Suprapubic skin (tissue), 4 donors: ENCODE measurements around the gene SCTR. TPM values are rescaled to one million over a fixed set of nuclear protein-coding genes. Genes with fewer than 3 reads are reported as not detected.

Experiments used
- DNase-seq, 2 donors: peaks; one replicate each; pipeline ENCODE4 v3.0.0-alpha.2; 2019; ENCODE audit warnings: low spot score in 2 of 2
- H3K27ac ChIP-seq: fragments of 200-600 bp; sonication (generic); one replicate; pipeline ENCODE4 v1.5.1; 2019
- H3K27me3 ChIP-seq: fragments of 200-600 bp; sonication (generic); one replicate; pipeline ENCODE4 v1.5.1; 2019
- H3K36me3 ChIP-seq: fragments of 200-600 bp; sonication (generic); one replicate; pipeline ENCODE4 v1.5.1; 2019
- H3K4me1 ChIP-seq: fragments of 200-600 bp; sonication (generic); one replicate; pipeline ENCODE4 v1.5.1; 2019
- H3K4me3 ChIP-seq: fragments of 200-600 bp; sonication (generic); one replicate; pipeline ENCODE4 v1.5.1; 2019; ENCODE audit warnings: mild to moderate bottlenecking
- H3K9me3 ChIP-seq: fragments of 200-600 bp; sonication (generic); one replicate; pipeline ENCODE4 v1.5.1; 2019
- EP300 ChIP-seq: sonication (generic); formaldehyde crosslinking; IDR thresholded peaks from one replicate; pipeline ENCODE4 v1.6.1; 2017; ENCODE audit warnings: antibody characterized with exemption
- POLR2A ChIP-seq, 2 donors: fragments of 450-650 bp; IDR thresholded peaks; one replicate each; pipeline ENCODE4 v1.6.1; 2017; ENCODE audit warnings: antibody characterized with exemption in 2 of 2, mild to moderate bottlenecking in 2 of 2, moderate library complexity in 2 of 2
- POLR2AphosphoS5 ChIP-seq, 3 donors: sonication (generic); formaldehyde crosslinking; IDR thresholded peaks; one replicate each; pipeline ENCODE4 v1.6.1; 2017; ENCODE audit warnings: antibody characterized with exemption in 3 of 3
- WGBS: methylation state at CpG from one replicate; pipeline ENCODE4 v1.1.5; 2018; 5-methylcytosine and 5-hydroxymethylcytosine counted together
- total RNA-seq, 4 donors: library from RNA; depleted of rRNA; stranded (reverse); fragments of >200 nt; gene quantifications; one replicate each; pipeline ENCODE4 v1.1.0, GENCODE V29; 2016
- TF ChIP-seq, protein P1 (sequence below), 2 donors: fragments of 200-600 bp in 1 of 2; fragments of 450-650 bp in 1 of 2; sonication (generic) in 1 of 2; IDR thresholded peaks; one replicate each; pipeline ENCODE4 v1.5.1; 2016 to 2019; ENCODE audit warnings: antibody characterized with exemption in 2 of 2, mild to moderate bottlenecking in 1 of 2, moderate library complexity in 1 of 2

SCTR gene
- total RNA-seq, 4 donors from 2014 or later, result not detected

DNA sequence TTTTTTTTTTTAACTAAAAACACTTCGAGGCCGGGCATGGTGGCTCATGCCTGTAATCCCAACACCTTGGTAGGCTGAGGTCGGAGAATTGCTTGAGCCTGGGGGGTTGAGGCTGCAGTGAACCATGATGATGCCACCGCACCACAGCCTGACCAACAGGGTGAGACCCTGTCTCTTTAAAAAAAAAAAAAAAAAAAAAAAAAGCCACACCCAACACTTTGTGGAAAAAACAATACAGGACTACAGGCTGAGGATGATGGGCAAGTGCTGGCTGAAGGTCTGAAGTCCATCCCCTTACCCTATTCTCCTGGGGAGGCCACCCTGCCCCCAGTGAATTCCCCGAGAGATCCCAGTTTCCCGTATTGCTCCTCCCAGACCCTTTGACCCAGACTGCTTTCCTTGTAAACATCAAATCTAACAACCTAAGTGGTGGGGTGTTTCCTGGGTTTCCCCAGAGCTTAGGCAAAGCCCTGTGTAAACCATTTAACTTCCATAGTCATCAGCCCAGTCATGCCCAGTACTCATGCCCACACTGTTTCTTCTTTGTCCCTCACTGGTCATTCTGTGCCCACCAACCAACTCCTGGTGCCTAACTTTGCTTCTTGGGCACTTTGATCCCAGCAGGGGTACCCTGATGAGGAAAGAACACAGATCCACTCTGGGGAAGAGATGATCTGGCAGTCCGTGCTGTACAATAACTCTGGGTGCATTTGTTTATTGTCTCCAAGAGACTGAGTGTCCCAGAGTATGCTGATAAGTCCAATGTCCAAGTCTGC lies 98.5 kb downstream of the SCTR start:
- TF ChIP-seq POLR2AphosphoS5 (IDR thresholded peaks at IDR 0.05) (no peak), POLR2A (IDR thresholded peaks at IDR 0.05) (no peak), EP300 (no peak)
- TF ChIP-seq, protein P1, sequence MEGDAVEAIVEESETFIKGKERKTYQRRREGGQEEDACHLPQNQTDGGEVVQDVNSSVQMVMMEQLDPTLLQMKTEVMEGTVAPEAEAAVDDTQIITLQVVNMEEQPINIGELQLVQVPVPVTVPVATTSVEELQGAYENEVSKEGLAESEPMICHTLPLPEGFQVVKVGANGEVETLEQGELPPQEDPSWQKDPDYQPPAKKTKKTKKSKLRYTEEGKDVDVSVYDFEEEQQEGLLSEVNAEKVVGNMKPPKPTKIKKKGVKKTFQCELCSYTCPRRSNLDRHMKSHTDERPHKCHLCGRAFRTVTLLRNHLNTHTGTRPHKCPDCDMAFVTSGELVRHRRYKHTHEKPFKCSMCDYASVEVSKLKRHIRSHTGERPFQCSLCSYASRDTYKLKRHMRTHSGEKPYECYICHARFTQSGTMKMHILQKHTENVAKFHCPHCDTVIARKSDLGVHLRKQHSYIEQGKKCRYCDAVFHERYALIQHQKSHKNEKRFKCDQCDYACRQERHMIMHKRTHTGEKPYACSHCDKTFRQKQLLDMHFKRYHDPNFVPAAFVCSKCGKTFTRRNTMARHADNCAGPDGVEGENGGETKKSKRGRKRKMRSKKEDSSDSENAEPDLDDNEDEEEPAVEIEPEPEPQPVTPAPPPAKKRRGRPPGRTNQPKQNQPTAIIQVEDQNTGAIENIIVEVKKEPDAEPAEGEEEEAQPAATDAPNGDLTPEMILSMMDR (IDR thresholded peaks at IDR 0.05), result no peak
- DNase-seq, result no peak
- Histone ChIP-seq H3K27me3 (no peaks in the 10 kb centered on the region), H3K9me3 (no peaks in the 10 kb centered on the region), H3K4me1 (peaks cover 36% of the 10 kb centered on the region), H3K27ac (no peak overlapping the region), H3K36me3 (no peaks in the 10 kb centered on the region), H3K4me3 (no peak overlapping the region)
- 92% methylated on average over 7 of the region's 7 CpGs for WGBS

DNA sequence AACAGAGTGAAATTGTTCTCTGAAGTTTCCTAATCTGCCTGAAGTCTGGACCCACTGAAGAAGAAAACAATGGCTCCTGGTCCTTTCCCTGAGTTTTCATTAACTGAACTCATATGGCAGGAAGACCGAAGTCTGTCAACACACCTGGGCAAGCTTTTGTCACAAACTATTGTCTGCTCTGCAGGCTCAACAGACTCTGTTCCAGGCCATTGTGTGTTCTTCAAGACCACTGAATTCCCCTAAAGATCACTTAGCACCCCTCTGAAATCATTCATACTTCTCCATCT lies 99.2 kb downstream of the SCTR start:
- 93% methylated on average over 1 of the region's 1 CpG for WGBS
- no peaks in the 10 kb centered on the region for H3K9me3 ChIP-seq
- no peaks in the 10 kb centered on the region for H3K27me3 ChIP-seq
- TF ChIP-seq POLR2AphosphoS5 (IDR thresholded peaks at IDR 0.05) (no peak), POLR2A (IDR thresholded peaks at IDR 0.05) (no peak)
- TF ChIP-seq, protein P1 (IDR thresholded peaks at IDR 0.05), result no peak
- H3K4me1 ChIP-seq, result peaks cover 28% of the 10 kb centered on the region
- no peak for DNase-seq
- H3K27ac ChIP-seq, result no peak overlapping the region
- H3K36me3 ChIP-seq, result no peaks in the 10 kb centered on the region
- no peak overlapping the region for H3K4me3 ChIP-seq

DNA sequence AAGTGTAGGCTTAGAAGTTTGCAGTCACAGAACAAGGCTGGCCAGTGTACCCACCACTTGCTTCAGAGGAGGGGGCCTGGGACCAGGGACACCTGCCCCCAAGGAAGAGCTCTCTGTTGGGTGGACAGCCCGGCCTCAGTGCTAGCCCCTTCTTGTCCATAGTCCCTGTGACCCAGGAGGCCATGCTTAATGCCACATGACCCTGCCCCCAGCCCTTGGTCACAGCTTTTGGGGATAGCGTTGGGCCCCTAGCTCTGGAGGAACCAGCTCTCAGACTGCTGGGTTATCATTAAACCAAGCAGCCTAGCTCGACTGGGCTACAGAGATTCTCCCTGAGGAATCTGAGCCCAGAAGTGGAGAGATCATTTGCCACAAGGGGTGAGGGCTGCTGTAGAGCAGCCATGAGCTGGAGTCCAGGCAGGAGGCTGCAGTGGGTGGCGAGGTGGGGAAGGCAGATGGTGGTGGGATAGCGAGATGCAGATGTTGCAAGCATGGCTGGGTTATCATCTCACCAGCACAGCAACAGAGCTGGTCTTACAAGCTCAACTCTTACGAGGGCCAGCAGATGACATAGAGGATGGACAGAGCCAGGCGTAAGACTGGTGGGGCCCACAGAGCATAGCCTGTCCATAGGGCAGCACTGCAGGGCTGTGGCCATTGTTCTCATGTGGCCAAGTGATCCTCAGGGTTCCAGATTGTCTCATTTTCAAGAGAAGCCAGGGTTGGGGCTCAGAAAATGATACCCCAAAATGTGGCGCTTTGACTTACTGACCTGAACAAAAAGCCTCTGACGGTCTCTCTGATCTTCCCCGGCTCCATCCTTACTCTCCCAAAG lies 99.8 kb downstream of the SCTR start:
- Histone ChIP-seq H3K27ac (no peak overlapping the region), H3K9me3 (no peaks in the 10 kb centered on the region), H3K4me3 (no peak overlapping the region), H3K4me1 (peaks cover 28% of the 10 kb centered on the region), H3K27me3 (no peaks in the 10 kb centered on the region), H3K36me3 (no peaks in the 10 kb centered on the region)
- DNase-seq, result no peak
- TF ChIP-seq, protein P1 (IDR thresholded peaks at IDR 0.05), result no peak
- TF ChIP-seq POLR2AphosphoS5 (IDR thresholded peaks at IDR 0.05) (no peak), EP300 (no peak), POLR2A (IDR thresholded peaks at IDR 0.05) (no peak)
- 92% methylated on average over 9 of the region's 10 CpGs for WGBS

DNA sequence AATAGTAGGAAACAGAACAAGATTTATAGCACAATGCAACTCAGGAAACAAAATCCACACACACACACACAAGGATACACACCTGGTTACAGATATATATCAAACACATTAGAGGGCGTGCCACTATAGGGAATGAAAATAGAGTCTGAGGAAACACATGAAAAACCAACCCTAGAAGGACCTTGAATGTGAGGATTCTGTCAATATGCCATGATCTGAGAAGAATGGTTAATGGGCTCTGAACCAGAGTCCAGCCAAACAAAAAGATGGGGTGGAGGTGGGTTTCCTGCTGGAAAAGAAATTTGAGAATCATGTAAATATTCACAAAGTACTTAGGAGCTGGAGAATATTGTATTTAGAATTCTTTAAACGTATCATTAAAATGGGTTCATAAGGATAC lies 100.5 kb downstream of the SCTR start:
- peaks cover 33% of the 10 kb centered on the region for H3K4me1 ChIP-seq

DNA sequence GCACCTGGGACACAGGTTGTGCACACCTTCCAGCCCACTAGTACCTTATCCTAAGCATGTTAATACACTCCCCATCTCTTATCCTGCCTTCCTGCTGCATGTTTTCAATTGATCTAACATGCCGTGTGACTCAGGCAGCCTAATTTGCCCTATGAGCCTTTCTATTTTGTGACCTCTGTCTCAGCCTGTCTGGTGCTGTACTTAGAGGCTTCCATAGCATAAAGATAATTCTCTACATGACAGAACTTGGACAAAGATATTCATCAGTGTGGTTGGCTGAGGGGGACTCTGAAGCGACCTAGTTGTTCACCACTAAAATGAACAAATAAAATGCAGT lies 101.2 kb downstream of the SCTR start:
- H3K27me3 ChIP-seq, result no peaks in the 10 kb centered on the region
- no peaks in the 10 kb centered on the region for H3K36me3 ChIP-seq
- no peak overlapping the region for H3K27ac ChIP-seq
- no peak for TF ChIP-seq POLR2A (IDR thresholded peaks at IDR 0.05)
- TF ChIP-seq, protein P1 (IDR thresholded peaks at IDR 0.05), result no peak
- TF ChIP-seq POLR2AphosphoS5 (IDR thresholded peaks at IDR 0.05), result no peak
- TF ChIP-seq EP300, result no peak
- DNase-seq, result no peak
- peaks cover 33% of the 10 kb centered on the region for H3K4me1 ChIP-seq
- H3K9me3 ChIP-seq, result no peaks in the 10 kb centered on the region
- WGBS, result 72% methylated on average over 2 of the region's 2 CpGs
- H3K4me3 ChIP-seq, result no peak overlapping the region

More for the DNA sequence above, 100.5 kb downstream of the SCTR start:
- Histone ChIP-seq H3K36me3 (no peaks in the 10 kb centered on the region), H3K4me3 (no peak overlapping the region), H3K9me3 (no peaks in the 10 kb centered on the region), H3K27me3 (no peaks in the 10 kb centered on the region), H3K27ac (no peak overlapping the region)
- no peak for DNase-seq
- WGBS, result 83% methylated on average over 2 of the region's 2 CpGs
- TF ChIP-seq, protein P1 (IDR thresholded peaks at IDR 0.05), result no peak
- TF ChIP-seq POLR2AphosphoS5 (IDR thresholded peaks at IDR 0.05) (no peak), POLR2A (IDR thresholded peaks at IDR 0.05) (no peak), EP300 (no peak)
